IMR-90 (cell line): ENCODE measurements around the gene MRPL23. TPM values are rescaled to one million over a fixed set of nuclear protein-coding genes. Genes with fewer than 3 reads are reported as not detected.

ENCODE experiments used
- ATAC-seq: fragments of 200-7000 bp; cut with Tn5 transposase; 2 replicates; pipeline ENCODE4 v1.9.1; 2020; ENCODE audit warnings: low read depth, mild to moderate bottlenecking, moderate library complexity
- BruUV-seq: library from RNA; stranded (reverse); fragments of 400-500 nt; replicated peaks from 2 replicates; lab custom pipeline; 2021; lab: Mats Ljungman, UMichigan
- CTCF ChIA-PET: fragments of 300-600 bp; formaldehyde crosslinking; extraction: SDS; loops from one replicate; lab custom pipeline; 2021; ENCODE audit warnings: antibody characterized with exemption; lab: Yijun Ruan, JAX
- POLR2A ChIA-PET: fragments of 300-600 bp; sonication (Branson Sonifier 250); formaldehyde crosslinking; loops from one replicate; lab custom pipeline; 2022; ENCODE audit warnings: antibody characterized with exemption; ENCODE audit not compliant: unreplicated experiment; lab: Charles Lee
- DNase-seq: peaks from one replicate; pipeline ENCODE4 v3.0.0; 2013
- H2AFZ ChIP-seq: replicated peaks from 2 replicates; pipeline ENCODE3; 2013; ENCODE audit warnings: low read length, mild to moderate bottlenecking; ENCODE audit not compliant: poor library complexity
- H2AK5ac ChIP-seq: 2 replicates; pipeline ENCODE4 v1.6.1; 2013; ENCODE audit warnings: low read depth, low read length, inconsistent platforms
- H2AK9ac ChIP-seq: replicated peaks from 2 replicates; pipeline ENCODE3; 2013; ENCODE audit warnings: mild to moderate bottlenecking, low read depth, low read length, moderate library complexity; ENCODE audit not compliant: poor library complexity
- H2BK120ac ChIP-seq: 2 replicates; pipeline ENCODE4 v1.6.1; 2013; ENCODE audit warnings: low read depth, low read length, inconsistent platforms
- H2BK15ac ChIP-seq: 3 replicates; pipeline ENCODE4 v1.6.1; 2013; ENCODE audit warnings: low read depth, low read length, inconsistent platforms
- H2BK20ac ChIP-seq: 2 replicates; pipeline ENCODE4 v1.6.1; 2013; ENCODE audit warnings: low read depth, mild to moderate bottlenecking, inconsistent platforms, low read length, moderate library complexity
- H2BK5ac ChIP-seq: 2 replicates; pipeline ENCODE4 v1.6.1; 2013; ENCODE audit warnings: mild to moderate bottlenecking, low read depth, low read length, inconsistent platforms; ENCODE audit not compliant: poor library complexity, severe bottlenecking
- H3K14ac ChIP-seq: replicated peaks from 2 replicates; pipeline ENCODE4 v1.6.1; 2013; ENCODE audit warnings: low read depth, low read length, inconsistent platforms
- H3K18ac ChIP-seq: 2 replicates; pipeline ENCODE4 v1.6.1; 2013; ENCODE audit warnings: low read depth, low read length, control low read depth
- H3K23ac ChIP-seq: 2 replicates; pipeline ENCODE4 v1.6.1; 2013; ENCODE audit warnings: low read depth, low read length, inconsistent platforms
- H3K27ac ChIP-seq: 2 replicates; pipeline ENCODE4 v1.5.1; 2013; ENCODE audit warnings: mild to moderate bottlenecking, control low read depth, low read length; ENCODE audit not compliant: insufficient read depth
- H3K27me3 ChIP-seq: 2 replicates; pipeline ENCODE4 v1.6.1; 2013; ENCODE audit warnings: low read length; ENCODE audit not compliant: control insufficient read depth, insufficient read depth
- H3K36me3 ChIP-seq: 2 replicates; pipeline ENCODE4 v1.6.1; 2013; ENCODE audit warnings: low read length, mixed read lengths; ENCODE audit not compliant: control insufficient read depth, insufficient read depth
- H3K4ac ChIP-seq: 2 replicates; pipeline ENCODE4 v1.6.1; 2013; ENCODE audit warnings: low read depth, low read length, inconsistent platforms
- H3K4me1 ChIP-seq: 2 replicates; pipeline ENCODE4 v1.6.1; 2013; ENCODE audit warnings: low read length, mixed read lengths; ENCODE audit not compliant: control insufficient read depth, insufficient read depth
- H3K4me2 ChIP-seq: 2 replicates; pipeline ENCODE4 v1.6.1; 2013; ENCODE audit warnings: low read depth, mild to moderate bottlenecking, control low read depth, low read length, moderate library complexity
- H3K4me3 ChIP-seq: 2 replicates; pipeline ENCODE4 v1.5.1; 2013; ENCODE audit warnings: low read depth, mild to moderate bottlenecking, control low read depth, low read length, moderate library complexity; ENCODE audit not compliant: insufficient read depth
- H3K56ac ChIP-seq: 2 replicates; pipeline ENCODE4 v1.6.1; 2013; ENCODE audit warnings: low read length, inconsistent platforms; ENCODE audit not compliant: insufficient read depth; ENCODE audit errors: extremely low read depth
- H3K79me1 ChIP-seq, 2 experiments: 2 replicates each; pipeline ENCODE4 v1.6.1; 2013; ENCODE audit warnings: low read length in 2 of 2, inconsistent platforms in 1 of 2, low read depth in 1 of 2
- H3K9ac ChIP-seq: 2 replicates; pipeline ENCODE4 v1.6.1; 2013; ENCODE audit warnings: low read depth, low read length, control low read depth
- H3K9me1 ChIP-seq: 2 replicates; pipeline ENCODE4 v1.6.1; 2013; ENCODE audit warnings: low read length, inconsistent platforms; ENCODE audit not compliant: insufficient read depth
- H3K9me3 ChIP-seq: 2 replicates; pipeline ENCODE4 v1.6.1; 2013; ENCODE audit warnings: low read length; ENCODE audit not compliant: control insufficient read depth, insufficient read depth
- H4K20me1 ChIP-seq: 2 replicates; pipeline ENCODE4 v1.6.1; 2013; ENCODE audit warnings: low read length, inconsistent platforms; ENCODE audit not compliant: insufficient read depth
- H4K5ac ChIP-seq: 2 replicates; pipeline ENCODE4 v1.6.1; 2013; ENCODE audit warnings: mild to moderate bottlenecking, low read depth, low read length, control low read depth
- H4K8ac ChIP-seq, 2 experiments: 2 replicates each; pipeline ENCODE4 v1.6.1; 2013; ENCODE audit warnings: low read depth in 2 of 2, low read length in 2 of 2, control low read depth in 1 of 2, inconsistent platforms in 1 of 2
- H4K91ac ChIP-seq: 2 replicates; pipeline ENCODE4 v1.6.1; 2013; ENCODE audit warnings: low read depth, low read length, inconsistent platforms; ENCODE audit not compliant: insufficient read depth
- BHLHE40 ChIP-seq: fragments of 150-350 bp; IDR thresholded peaks from 2 replicates; pipeline ENCODE4 v1.6.1; 2016; ENCODE audit warnings: mild to moderate bottlenecking, low read depth, low read length
- CEBPB ChIP-seq: IDR thresholded peaks from 2 replicates; pipeline ENCODE4 v1.6.1; 2012; ENCODE audit warnings: low read depth, low read length, improper control_type of control experiment
- CHD1 ChIP-seq: IDR thresholded peaks from 2 replicates; pipeline ENCODE4 v1.6.1; 2012; ENCODE audit warnings: low read depth, low read length, improper control_type of control experiment
- CTCF ChIP-seq: conservative IDR thresholded peaks from 2 replicates; pipeline ENCODE4 v1.5.1; 2012; ENCODE audit warnings: mild to moderate bottlenecking, low read depth, low read length, improper control_type of control experiment
- ELK1 ChIP-seq: fragments of 150-350 bp; IDR thresholded peaks from 2 replicates; pipeline ENCODE4 v1.6.1; 2016; ENCODE audit warnings: low read depth, mild to moderate bottlenecking, low read length, moderate library complexity, borderline replicate concordance
- FOS ChIP-seq: fragments of 150-350 bp; IDR thresholded peaks from 2 replicates; pipeline ENCODE4 v1.6.1; 2016; ENCODE audit warnings: low read depth, low read length
- MAFK ChIP-seq: IDR thresholded peaks from 2 replicates; pipeline ENCODE4 v1.6.1; 2012; ENCODE audit warnings: low read depth, low read length, improper control_type of control experiment
- MAZ ChIP-seq: IDR thresholded peaks from 2 replicates; pipeline ENCODE4 v1.6.1; 2012; ENCODE audit warnings: low read depth, mild to moderate bottlenecking, low read length, improper control_type of control experiment, moderate library complexity, borderline replicate concordance
- MXI1 ChIP-seq: IDR thresholded peaks from 2 replicates; pipeline ENCODE4 v1.6.1; 2012; ENCODE audit warnings: low read depth, mild to moderate bottlenecking, low read length, moderate library complexity, borderline replicate concordance
- NFE2L2 ChIP-seq: fragments of 150-350 bp; IDR thresholded peaks from 2 replicates; pipeline ENCODE4 v1.6.1; 2016; ENCODE audit warnings: low read depth, mild to moderate bottlenecking, low read length
- POLR2A ChIP-seq: IDR thresholded peaks from 2 replicates; pipeline ENCODE4 v1.6.1; 2012; ENCODE audit warnings: mild to moderate bottlenecking, low read depth, low read length
- RAD21 ChIP-seq: IDR thresholded peaks from 2 replicates; pipeline ENCODE4 v1.6.1; 2012; ENCODE audit warnings: low read length, improper control_type of control experiment
- RCOR1 ChIP-seq: IDR thresholded peaks from 2 replicates; pipeline ENCODE4 v1.6.1; 2012; ENCODE audit warnings: mild to moderate bottlenecking, low read length, improper control_type of control experiment; ENCODE audit not compliant: insufficient replicate concordance
- RFX5 ChIP-seq: IDR thresholded peaks from 2 replicates; pipeline ENCODE4 v1.8.0; 2012; ENCODE audit warnings: low read depth, mild to moderate bottlenecking, low read length, moderate library complexity
- SMC3 ChIP-seq: fragments of 150-350 bp; IDR thresholded peaks from 2 replicates; pipeline ENCODE4 v1.6.1; 2016; ENCODE audit warnings: low read depth, mild to moderate bottlenecking, antibody characterized with exemption, low read length, moderate library complexity
- WGBS, 2 experiments: methylation state at CpG; one replicate each; pipeline versions ENCODE4 v1.1.5 to v1.1.7; 2013; ENCODE audit warnings: missing lambda C conversion rate in 2 of 2; ENCODE audit not compliant: insufficient read length in 1 of 2; ENCODE audit errors: extremely low coverage in 2 of 2; 5-methylcytosine and 5-hydroxymethylcytosine counted together
- dilution Hi-C: fragments of 300-500 bp; cut with HindIII; formaldehyde crosslinking; loops from one replicate; pipeline ENCODE4 v1.14.3; 2018; ENCODE audit warnings: low sequenced_read_pairs; ENCODE audit not compliant: unreplicated experiment
- in situ Hi-C: fragments of 300-500 bp; cut with MboI; formaldehyde crosslinking; loops from 3 replicates; pipeline ENCODE4 v1.14.3; 2019; ENCODE audit warnings: low sequenced_read_pairs, inconsistent platforms, mixed read lengths
- intact Hi-C: fragments of 100-400 bp; cut with micrococcal nuclease; formaldehyde crosslinking; loops from 2 replicates; pipeline ENCODE4 v1.10.0; 2022
- polyA plus RNA-seq, 3 experiments: library from polyadenylated mRNA; depleted of rRNA; stranded (reverse); fragments of >200 nt; gene quantifications; 2 replicates each; pipeline ENCODE4 v1.2.3, GENCODE V29; 2012; ENCODE audit warnings: low replicate concordance in 1 of 3
- total RNA-seq: library from RNA; depleted of rRNA; stranded (reverse); fragments of >200 nt; gene quantifications from 2 replicates; pipeline ENCODE4 v1.2.3, GENCODE V29; 2012
- TF ChIP-seq, protein P1 (sequence below): fragments of 150-350 bp; IDR thresholded peaks from 2 replicates; pipeline ENCODE4 v1.6.1; 2017; ENCODE audit warnings: mild to moderate bottlenecking, antibody characterized with exemption, low read length, low read depth

The MRPL23 gene
- total and polyA plus RNA-seq, 2 of the 4 experiments (the other 2 are of a cell fraction) = 68.4 to 114 TPM

DNA sequence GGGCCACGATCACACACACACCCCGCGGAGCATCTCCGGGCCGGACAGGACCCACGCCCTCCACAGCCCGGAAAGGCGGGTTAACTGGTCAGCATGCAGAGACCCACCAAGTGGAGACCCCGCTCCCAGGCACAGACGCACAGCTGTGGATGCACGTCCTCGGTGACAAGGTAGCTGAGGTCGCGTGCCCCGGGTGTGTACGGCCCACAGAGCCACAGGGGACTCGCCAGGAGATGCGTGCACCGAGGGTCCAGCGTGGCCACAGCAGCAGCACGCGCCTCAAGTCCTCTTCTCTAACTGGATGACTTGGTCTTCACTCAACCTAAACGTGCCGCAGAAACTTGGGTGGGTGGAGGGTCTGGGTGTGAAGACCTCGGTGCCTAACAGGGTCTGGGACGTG lies 45.0 kb downstream of the MRPL23 start:
- H3K23ac ChIP-seq = no peak overlapping the region
- H3K14ac ChIP-seq = no peak overlapping the region
- no peak overlapping the region for H3K4me3 ChIP-seq
- no peak overlapping the region for H2BK120ac ChIP-seq
- no TSS peak for BruUV-seq
- H3K79me1 ChIP-seq = no peaks in the 10 kb centered on the region
- H4K5ac ChIP-seq = no peak overlapping the region
- H2BK20ac ChIP-seq = no peak overlapping the region
- dilution Hi-C loops = no loop called here
- no peaks in the 10 kb centered on the region for H4K20me1 ChIP-seq
- in situ Hi-C loops = no loop called here
- H3K36me3 ChIP-seq = no peaks in the 10 kb centered on the region
- H3K27ac ChIP-seq = no peak overlapping the region
- no peak overlapping the region for H4K8ac ChIP-seq
- ATAC-seq = no peak
- H2AK9ac ChIP-seq = no peak overlapping the region
- CTCF ChIA-PET = no interaction called here
- H4K91ac ChIP-seq = no peak overlapping the region
- H3K27me3 ChIP-seq = no peaks in the 10 kb centered on the region
- no peak overlapping the region for H3K4ac ChIP-seq
- no peak overlapping the region for H2BK15ac ChIP-seq
- H3K9me3 ChIP-seq = no peaks in the 10 kb centered on the region
- H3K9me1 ChIP-seq = no peaks in the 10 kb centered on the region
- no CpG with 5 or more reads among the region's 26 CpGs for WGBS, 2 experiments
- intact Hi-C loops = no loop called here
- H3K4me2 ChIP-seq = no peak overlapping the region
- H3K56ac ChIP-seq = no peak overlapping the region
- H2BK5ac ChIP-seq = no peak overlapping the region
- H2AK5ac ChIP-seq = no peak overlapping the region
- no peak overlapping the region for H2AFZ ChIP-seq
- no peaks in the 10 kb centered on the region for H3K4me1 ChIP-seq
- no peak overlapping the region for H3K9ac ChIP-seq
- POLR2A ChIA-PET = no interaction called here
- H3K18ac ChIP-seq = no peak overlapping the region
- DNase-seq = no peak
- TF ChIP-seq BHLHE40 = no peak
- TF ChIP-seq NFE2L2 = no peak
- no peak for TF ChIP-seq MAFK
- TF ChIP-seq MAZ = no peak
- no peak for TF ChIP-seq POLR2A
- TF ChIP-seq CHD1 = no peak
- TF ChIP-seq CTCF = no peak
- no peak for TF ChIP-seq FOS
- TF ChIP-seq RAD21 = no peak
- TF ChIP-seq RCOR1 = no peak
- TF ChIP-seq, protein P1, sequence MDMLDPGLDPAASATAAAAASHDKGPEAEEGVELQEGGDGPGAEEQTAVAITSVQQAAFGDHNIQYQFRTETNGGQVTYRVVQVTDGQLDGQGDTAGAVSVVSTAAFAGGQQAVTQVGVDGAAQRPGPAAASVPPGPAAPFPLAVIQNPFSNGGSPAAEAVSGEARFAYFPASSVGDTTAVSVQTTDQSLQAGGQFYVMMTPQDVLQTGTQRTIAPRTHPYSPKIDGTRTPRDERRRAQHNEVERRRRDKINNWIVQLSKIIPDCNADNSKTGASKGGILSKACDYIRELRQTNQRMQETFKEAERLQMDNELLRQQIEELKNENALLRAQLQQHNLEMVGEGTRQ = no peak
- TF ChIP-seq MXI1 = no peak
- no peak for TF ChIP-seq ELK1
- no peak for TF ChIP-seq RFX5
- no peak for TF ChIP-seq SMC3
- no peak for TF ChIP-seq CEBPB
